ENCODE results near the gene PITPNB.

- TF ChIP-seq CTCF (IDR thresholded peaks at IDR 0.05; ENCODE audit: low read depth, low read length, poor library complexity, severe bottlenecking), result no peak
- no peak for TF ChIP-seq EZH2phosphoT487 (IDR thresholded peaks at IDR 0.05; ENCODE audit: borderline replicate concordance, low read length)
Observed at GRCh38 chr22:27863001-27863400, 56.1 kb downstream of the PITPNB start.
